Activated naive CD4-positive, alpha-beta T cell treated with anti-CD3 and anti-CD28 coated beads, Interleukin-2, amount 50 U/mL, for 24 hours (primary cell): ENCODE data around the gene SCGB3A1.

Source experiments
- H3K27ac Mint-ChIP-seq: one replicate; pipeline ENCODE4 v1.8.0; 2021; ENCODE audit warnings: mild to moderate bottlenecking, mixed read lengths
- H3K27me3 Mint-ChIP-seq: one replicate; pipeline ENCODE4 v1.8.0; 2021; ENCODE audit warnings: mixed read lengths
- H3K36me3 Mint-ChIP-seq: one replicate; pipeline ENCODE4 v1.8.0; 2021; ENCODE audit warnings: mixed read lengths
- H3K4me1 Mint-ChIP-seq: one replicate; pipeline ENCODE4 v1.8.0; 2021; ENCODE audit warnings: mixed read lengths
- H3K4me3 Mint-ChIP-seq: one replicate; pipeline ENCODE4 v1.8.0; 2021; ENCODE audit warnings: mild to moderate bottlenecking, mixed read lengths
- H3K9me3 Mint-ChIP-seq: one replicate; pipeline ENCODE4 v1.8.0; 2021; ENCODE audit warnings: mixed read lengths

The SCGB3A1 gene

DNA sequence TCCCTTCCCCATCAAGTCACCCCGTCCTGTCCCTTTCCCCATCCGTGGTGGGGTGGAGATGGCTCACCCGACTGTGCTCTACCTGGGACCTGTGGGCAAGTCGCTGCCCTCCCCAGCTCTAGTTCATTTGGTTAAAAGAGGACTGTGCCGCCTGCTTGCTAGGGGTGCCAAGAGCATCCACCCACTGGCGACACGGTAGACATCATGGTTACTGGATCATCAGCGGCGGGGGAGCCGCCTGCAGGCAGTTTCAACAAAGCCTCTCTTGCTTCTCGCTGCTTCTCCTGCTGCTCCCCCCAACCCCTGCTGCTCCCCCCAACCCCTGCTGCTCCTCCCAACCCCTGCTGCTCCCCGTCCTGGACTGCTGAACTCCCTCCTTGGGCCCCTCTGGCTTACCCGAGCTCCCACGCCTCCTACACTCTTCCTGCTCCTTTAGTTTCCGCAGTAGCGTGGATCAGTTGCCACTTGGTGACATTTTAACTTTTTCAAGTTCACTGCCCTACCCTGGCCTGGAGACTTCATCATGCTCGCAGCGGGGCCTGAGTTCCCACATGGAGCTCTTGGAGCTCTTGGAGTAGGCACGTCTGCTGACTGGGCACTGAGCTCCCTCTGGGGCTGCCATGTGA, 22.0 kb upstream of the SCGB3A1 start:
- Mint-ChIP-seq H3K27ac (no peak overlapping the region), H3K9me3 (no peaks in the 10 kb centered on the region), H3K36me3 (no peaks in the 10 kb centered on the region), H3K4me1 (no peaks in the 10 kb centered on the region), H3K4me3 (no peak overlapping the region), H3K27me3 (no peaks in the 10 kb centered on the region)

DNA sequence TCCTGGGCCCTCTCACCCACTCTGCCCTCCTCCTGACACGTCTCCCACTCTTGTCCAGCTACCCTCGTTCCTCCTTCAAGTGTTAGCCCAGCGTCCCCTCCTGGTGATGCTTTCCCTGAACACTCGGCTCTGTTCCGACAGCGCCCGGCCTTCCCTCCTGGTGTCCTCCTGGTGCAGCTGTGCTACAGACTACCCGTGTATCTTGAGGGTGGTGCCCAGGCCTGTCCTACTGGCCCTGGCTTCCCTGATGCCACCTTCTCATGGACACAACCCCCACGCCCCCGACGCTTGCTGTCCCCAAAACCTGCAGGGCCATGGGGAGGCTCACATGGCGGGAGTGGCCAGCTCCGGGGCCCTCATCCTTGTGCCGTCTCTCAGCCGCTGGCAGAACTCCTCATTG, 21.4 kb upstream of the SCGB3A1 start:
- no peaks in the 10 kb centered on the region for H3K27me3 Mint-ChIP-seq
- H3K36me3 Mint-ChIP-seq: no peaks in the 10 kb centered on the region
- H3K9me3 Mint-ChIP-seq: no peaks in the 10 kb centered on the region
- H3K4me1 Mint-ChIP-seq: no peaks in the 10 kb centered on the region
- no peak overlapping the region for H3K4me3 Mint-ChIP-seq
- no peak overlapping the region for H3K27ac Mint-ChIP-seq

DNA sequence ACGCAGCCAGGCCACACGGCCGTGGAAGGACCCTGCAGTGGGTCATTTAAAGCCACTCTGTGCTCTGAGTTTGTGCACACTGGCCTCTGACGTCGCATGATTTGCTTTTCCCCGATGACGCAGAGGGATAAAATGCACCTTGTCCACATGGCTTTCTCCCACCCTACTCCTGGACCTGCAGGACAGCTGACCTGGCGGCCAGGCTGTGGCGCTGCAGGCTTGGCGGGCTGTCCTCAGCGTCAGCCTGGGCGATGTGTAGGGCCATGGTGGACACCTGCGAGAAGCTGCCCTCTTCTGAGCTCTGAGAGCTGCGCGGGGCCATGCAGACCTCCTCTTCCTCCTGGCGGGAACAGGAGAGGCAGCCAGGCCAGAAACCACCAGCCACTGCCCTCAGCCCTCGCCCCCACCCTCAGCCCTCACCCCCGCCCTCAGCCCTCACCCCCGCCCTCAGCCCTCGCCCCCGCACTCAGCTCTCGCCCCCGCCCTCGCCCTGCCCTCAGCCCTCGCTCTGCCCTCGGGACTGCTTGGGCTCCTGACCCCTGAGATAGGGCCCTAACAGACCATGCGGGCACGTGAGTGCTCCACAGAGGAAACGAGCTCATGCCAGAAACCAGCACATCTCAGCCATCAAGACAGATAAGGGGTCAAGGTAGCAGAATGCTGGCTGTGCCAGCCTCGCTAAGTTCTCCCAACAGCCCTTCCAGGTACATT, 20.0 kb upstream of the SCGB3A1 start:
- Mint-ChIP-seq H3K27ac (no peak overlapping the region), H3K4me3 (no peak overlapping the region)

DNA sequence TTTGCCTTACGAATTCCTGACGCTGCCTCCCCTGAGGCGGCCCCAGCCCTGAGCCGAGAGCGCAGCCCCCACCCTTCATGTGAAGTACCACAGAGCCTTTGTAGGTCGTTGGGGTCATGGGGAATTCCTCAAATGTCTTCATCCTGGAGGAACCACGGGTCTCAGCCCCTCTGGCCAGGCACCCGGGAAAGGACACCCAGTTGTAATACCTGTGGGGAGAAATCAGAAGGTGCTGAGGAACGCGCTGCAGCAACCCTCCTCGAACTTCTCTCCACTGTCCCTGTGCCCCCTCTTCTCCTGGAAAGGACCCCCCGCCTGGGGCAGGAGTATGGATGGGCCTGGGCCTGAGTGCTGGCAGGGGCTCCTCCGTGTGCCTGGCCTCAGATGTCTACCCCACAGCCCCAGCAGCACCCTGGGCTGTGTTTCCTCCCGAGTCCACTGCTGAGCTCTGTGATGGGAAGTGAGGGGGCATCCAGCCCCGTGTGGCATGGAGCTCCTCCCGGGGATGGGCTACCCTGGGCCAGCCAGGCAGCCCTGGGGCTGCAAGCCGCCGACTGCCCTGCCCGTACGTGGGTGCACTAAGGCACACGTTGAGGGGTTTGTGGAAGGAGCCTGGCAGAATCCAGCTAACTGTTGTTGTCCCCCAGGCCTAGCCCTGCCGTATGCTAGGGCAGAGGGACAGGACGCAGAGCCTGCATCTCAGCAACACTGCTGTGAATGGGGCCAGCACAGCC, 18.7 kb upstream of the SCGB3A1 start:
- no peak overlapping the region for H3K27ac Mint-ChIP-seq
- no peaks in the 10 kb centered on the region for H3K9me3 Mint-ChIP-seq
- no peaks in the 10 kb centered on the region for H3K27me3 Mint-ChIP-seq
- no peaks in the 10 kb centered on the region for H3K36me3 Mint-ChIP-seq
- H3K4me1 Mint-ChIP-seq: no peaks in the 10 kb centered on the region
- H3K4me3 Mint-ChIP-seq: no peak overlapping the region

More for the DNA sequence above, 20.0 kb upstream of the SCGB3A1 start:
- no peaks in the 10 kb centered on the region for H3K4me1 Mint-ChIP-seq
- no peaks in the 10 kb centered on the region for H3K27me3 Mint-ChIP-seq
- no peaks in the 10 kb centered on the region for H3K9me3 Mint-ChIP-seq
- H3K36me3 Mint-ChIP-seq: no peaks in the 10 kb centered on the region

DNA sequence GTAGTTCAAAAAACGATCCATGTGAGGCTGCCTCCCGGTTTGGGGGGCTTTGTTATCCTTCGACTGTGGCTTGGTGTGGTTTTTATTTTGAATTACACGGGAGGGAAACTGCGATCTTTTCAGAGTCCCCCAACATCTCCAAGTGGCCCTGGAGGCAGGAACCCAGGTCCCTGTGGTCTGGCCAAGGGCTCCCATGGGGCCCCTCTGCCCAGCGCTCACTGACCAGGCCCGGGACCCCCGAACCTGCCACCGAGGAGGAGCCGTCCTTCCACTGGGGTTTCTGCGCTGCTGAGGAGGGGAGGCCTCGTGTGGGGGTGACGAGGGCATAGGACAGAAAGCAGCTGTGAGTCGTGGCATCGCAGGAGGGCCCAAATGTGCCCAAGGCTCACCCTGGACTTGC, 18.1 kb upstream of the SCGB3A1 start:
- Mint-ChIP-seq H3K36me3 (no peaks in the 10 kb centered on the region), H3K27me3 (no peaks in the 10 kb centered on the region), H3K4me1 (no peaks in the 10 kb centered on the region), H3K4me3 (no peak overlapping the region), H3K27ac (no peak overlapping the region), H3K9me3 (no peaks in the 10 kb centered on the region)

DNA sequence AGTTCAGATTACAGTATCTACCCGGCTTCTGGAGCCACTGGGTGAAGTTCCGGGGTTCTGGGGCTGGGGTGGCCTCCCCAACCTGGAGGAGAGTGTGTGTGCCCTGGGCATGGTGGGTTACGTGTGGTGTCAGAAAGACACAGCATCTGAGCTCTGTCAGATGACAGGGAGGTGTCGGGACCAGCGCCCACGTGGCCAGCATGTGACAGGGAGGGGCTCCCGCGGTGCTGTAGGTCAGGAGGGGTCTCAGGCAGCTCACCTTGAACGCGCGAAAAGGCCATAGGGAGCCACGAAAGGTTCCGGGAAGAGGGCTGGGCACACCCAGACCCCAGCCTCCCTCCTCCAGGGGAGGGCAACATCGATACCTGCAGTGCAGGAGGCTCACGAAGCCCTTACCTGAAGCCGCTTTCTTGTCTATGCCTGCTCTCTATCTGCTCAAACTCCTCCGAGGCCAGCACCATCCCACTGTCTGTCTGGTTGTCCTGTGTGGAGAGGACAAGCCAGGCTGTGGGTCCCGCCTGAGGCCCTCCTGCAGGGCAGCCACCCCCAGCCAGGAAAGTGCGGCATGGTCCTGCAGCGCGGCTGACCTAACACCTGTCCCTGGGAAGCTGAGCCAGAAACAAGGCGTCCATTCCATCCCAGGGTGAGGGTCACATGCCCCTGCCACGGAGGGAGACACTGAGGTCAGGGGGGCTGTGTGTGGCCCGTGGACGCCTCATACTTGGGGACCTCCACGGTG, 17.4 kb upstream of the SCGB3A1 start:
- no peaks in the 10 kb centered on the region for H3K9me3 Mint-ChIP-seq
- H3K4me3 Mint-ChIP-seq: no peak overlapping the region
- H3K36me3 Mint-ChIP-seq: no peaks in the 10 kb centered on the region
- H3K27me3 Mint-ChIP-seq: no peaks in the 10 kb centered on the region
- no peak overlapping the region for H3K27ac Mint-ChIP-seq
- H3K4me1 Mint-ChIP-seq: no peaks in the 10 kb centered on the region

DNA sequence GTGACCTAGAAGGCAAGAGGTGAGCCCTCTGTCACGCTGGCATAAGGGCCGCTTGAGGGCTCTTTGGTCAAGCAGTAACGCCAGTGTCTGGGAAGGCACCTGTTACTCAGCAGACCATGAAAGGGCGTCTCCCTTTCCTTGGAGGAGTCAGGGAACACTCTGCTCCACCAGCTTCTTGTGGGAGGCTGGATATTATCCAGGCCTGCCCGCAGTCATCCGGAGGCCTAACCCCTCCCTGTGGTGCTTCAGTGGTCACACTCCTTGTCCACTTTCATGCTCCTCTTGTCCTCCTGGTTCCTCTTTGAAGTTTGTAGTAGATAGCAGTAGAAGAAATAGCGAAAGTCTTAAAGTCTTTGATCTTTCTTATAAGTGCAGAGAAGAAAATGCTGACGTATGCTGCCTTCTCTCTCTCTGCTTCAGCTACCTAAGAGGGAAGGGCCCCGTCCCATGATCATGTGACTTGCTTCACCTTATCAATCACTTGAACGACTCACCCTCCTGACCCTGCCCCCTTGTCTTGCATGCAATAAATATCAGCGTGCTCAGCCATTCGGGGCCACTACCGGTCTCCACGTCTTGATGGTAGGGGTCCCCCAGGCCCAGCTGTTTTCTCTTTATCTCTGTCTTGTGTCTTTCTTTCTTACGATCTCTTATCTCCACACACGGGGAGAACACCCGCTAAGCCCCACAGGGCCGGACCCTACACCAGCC, 16.7 kb upstream of the SCGB3A1 start:
- Mint-ChIP-seq H3K4me1 (no peaks in the 10 kb centered on the region), H3K27me3 (no peaks in the 10 kb centered on the region), H3K9me3 (no peaks in the 10 kb centered on the region), H3K36me3 (no peaks in the 10 kb centered on the region), H3K27ac (no peak overlapping the region), H3K4me3 (no peak overlapping the region)

DNA sequence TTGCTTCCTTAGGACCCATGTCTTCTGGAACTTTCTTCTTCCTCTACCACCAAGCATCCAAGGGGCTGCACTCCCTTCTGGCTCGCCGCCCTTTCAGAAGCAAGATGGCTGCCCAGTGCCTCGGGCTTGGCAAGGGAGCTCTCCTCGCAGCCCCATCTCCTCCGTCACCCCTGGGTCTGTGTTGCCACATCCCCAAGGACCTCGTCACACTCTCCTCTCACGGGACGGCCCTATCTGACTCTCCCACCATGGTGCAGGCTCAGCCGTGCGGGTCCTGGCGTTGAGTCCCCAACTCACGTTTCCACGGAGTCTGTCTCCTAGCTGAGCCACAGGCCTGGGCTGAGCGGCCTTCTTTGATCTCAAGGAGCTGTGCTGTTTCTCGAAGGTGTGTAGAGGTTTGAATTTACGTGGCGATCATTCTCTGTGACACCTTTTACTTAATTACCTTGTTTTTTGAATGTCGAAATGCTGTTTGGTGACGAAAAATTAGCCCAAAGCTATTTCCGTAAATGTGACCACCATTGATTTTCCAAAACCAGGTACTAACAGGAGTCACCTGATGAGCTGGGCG, 15.0 kb upstream of the SCGB3A1 start:
- Mint-ChIP-seq H3K27me3 (no peaks in the 10 kb centered on the region), H3K4me1 (no peaks in the 10 kb centered on the region), H3K36me3 (no peaks in the 10 kb centered on the region), H3K27ac (no peak overlapping the region), H3K9me3 (no peaks in the 10 kb centered on the region), H3K4me3 (no peak overlapping the region)

DNA sequence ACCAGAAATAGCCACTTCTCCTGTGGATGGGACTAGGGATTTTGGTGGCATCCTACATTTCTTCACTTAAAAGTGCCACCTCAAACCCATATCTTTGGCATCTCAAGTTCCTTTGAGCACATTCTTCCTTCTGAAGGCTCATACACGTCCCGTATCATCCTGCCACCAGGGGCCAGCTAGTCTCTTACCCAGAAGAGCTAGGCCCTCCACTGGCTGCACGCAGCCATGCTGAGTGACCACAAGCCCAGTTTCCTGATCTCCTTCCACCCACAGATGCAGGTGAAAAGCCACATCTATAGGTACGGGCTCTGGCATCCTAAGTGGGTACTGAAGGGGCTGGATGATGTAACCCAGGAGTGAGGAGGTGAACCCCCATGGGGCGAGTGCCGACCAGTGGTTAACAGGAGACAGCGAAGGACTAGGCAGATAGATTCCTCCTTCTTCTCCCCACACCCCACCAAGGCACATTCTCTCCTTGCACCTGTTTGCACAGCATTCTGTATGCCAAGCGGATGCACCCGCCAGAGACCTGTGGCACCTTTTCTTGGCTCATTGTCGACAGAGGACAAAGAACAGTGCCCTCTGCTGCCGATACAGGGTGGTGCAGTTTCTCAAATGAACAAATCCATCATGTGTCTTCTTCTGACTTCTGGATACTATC, 14.4 kb upstream of the SCGB3A1 start:
- H3K27me3 Mint-ChIP-seq: no peaks in the 10 kb centered on the region
- H3K4me3 Mint-ChIP-seq: no peak overlapping the region
- H3K9me3 Mint-ChIP-seq: no peaks in the 10 kb centered on the region
- H3K4me1 Mint-ChIP-seq: no peaks in the 10 kb centered on the region
- H3K27ac Mint-ChIP-seq: no peak overlapping the region
- no peaks in the 10 kb centered on the region for H3K36me3 Mint-ChIP-seq

DNA sequence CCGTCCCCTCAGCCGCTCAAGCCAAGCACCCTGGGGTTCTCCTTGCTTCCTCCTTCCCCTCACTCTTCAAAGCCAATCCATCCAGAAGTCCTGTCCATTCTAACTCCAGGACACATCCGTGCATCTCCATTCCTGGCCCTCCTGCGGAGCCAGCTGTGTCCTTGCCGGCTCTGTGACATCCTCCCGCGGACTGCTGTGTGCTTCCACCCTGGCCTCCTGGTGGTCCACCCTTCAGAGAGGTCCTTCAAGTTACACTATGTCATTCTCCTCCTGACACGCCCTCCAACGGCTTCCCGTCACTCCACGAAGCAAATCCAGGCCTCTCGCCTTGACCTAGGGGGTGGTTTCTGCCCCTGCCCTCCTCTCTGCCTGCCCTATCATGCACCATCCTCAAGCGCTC, 13.0 kb upstream of the SCGB3A1 start:
- Mint-ChIP-seq H3K4me3 (no peak overlapping the region), H3K27me3 (no peaks in the 10 kb centered on the region), H3K4me1 (no peaks in the 10 kb centered on the region), H3K36me3 (no peaks in the 10 kb centered on the region), H3K27ac (no peak overlapping the region), H3K9me3 (no peaks in the 10 kb centered on the region)

DNA sequence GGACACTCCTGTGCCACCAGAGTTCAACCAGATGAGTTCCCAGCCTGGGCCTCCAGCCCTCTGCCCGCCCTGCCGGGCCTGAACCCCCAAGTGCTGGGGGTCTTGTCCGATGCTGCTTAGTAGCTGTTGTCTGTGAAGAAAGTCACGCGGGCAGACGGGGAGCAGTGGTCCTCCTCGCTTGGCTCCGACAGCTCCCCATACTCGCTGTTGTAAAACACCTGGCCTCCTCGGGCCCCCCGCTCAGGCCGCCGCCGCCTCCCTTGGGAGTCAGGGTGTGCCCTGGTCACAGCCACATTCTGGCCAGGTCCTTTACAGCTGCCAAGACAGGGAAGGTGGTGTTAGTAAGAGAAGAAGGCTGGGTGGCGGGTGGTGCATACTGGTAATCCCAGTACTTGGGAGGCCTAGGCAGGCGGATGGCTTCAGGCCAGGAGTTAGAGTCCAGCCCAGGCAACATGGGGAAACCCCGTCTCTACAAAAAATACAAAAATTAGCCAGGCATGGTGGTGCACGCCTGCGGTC, 11.8 kb upstream of the SCGB3A1 start:
- Mint-ChIP-seq H3K36me3 (no peaks in the 10 kb centered on the region), H3K4me1 (no peaks in the 10 kb centered on the region), H3K27ac (no peak overlapping the region), H3K4me3 (no peak overlapping the region), H3K9me3 (no peaks in the 10 kb centered on the region), H3K27me3 (no peaks in the 10 kb centered on the region)

DNA sequence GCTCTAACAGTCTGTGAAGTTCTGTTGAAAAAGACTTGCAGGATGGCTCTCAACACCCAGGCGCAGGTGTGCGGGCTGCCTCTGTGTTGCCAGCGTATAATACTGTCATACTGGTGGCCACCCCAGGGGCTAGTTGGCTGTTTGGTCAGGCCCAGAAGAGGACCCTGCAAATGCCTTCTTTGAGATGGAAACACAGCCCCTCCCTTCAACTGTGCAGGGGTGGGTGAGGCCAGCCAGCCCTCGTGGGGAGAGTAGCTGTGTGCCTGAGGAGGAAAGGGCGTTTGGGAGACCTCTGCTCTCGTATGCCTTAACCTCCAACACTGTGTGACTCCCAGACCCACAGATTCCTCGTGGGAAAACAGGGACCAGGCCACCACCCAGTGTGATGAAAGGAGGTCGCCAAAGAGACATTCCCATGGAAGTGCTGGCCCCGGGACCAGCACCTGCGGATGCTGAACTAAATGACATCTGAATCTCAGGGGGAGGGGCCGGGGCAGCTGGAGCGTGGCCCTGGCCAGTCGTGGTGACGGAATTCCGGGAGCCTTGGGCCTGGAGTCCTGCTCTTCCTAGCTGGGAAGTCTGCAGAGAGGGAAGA, 11.3 kb upstream of the SCGB3A1 start:
- H3K36me3 Mint-ChIP-seq: no peaks in the 10 kb centered on the region
- H3K27me3 Mint-ChIP-seq: no peaks in the 10 kb centered on the region
- H3K4me1 Mint-ChIP-seq: no peaks in the 10 kb centered on the region
- no peak overlapping the region for H3K4me3 Mint-ChIP-seq
- no peaks in the 10 kb centered on the region for H3K9me3 Mint-ChIP-seq
- H3K27ac Mint-ChIP-seq: no peak overlapping the region

DNA sequence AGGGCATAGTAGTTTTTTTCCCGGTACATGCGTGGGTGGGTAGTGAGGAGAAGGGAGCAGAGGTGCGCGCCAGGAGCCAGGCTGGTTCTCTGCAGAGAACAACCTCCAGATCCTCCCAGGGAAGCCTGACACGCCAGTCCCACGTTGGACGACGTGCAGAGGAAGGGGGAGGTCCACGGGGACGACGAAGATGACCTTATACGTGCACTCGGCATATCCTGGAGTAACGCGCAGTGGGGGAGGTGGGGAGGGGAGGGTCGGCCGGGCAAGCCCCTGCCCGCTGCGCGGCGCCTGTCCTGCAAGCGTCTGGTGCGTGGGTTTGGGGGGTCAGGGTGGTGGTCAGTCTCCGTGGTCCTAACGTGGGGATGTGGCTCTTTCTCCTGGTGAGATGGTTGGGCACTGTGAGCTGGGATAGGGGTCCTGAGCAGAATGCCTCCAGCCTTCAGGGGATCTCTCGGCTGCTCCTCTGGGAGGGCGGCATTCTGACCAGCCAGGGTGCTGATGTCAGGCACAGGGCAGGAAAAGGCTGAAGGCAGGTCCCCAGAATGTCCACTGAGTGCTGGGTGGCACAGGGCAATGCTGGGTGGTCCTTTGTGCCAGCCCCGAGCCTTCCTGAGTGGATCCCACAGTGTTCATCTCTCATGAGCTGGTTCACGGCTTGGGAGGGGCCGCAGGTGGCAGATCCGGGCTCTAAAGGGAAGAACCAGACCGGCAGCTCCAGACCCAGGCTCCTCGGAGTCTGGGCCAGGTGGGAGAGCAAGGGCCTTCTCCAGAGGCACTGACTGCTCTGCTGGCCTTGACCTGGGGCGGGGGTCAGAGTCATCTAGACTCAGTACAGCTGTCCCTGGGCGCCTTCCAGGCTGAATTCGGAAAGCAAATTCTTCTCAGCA, 10.5 kb upstream of the SCGB3A1 start:
- no peaks in the 10 kb centered on the region for H3K36me3 Mint-ChIP-seq
- H3K9me3 Mint-ChIP-seq: no peaks in the 10 kb centered on the region
- H3K4me3 Mint-ChIP-seq: no peak overlapping the region
- H3K4me1 Mint-ChIP-seq: no peaks in the 10 kb centered on the region
- H3K27me3 Mint-ChIP-seq: no peaks in the 10 kb centered on the region
- H3K27ac Mint-ChIP-seq: no peak overlapping the region
